ENCODE measurements around the gene KIF21B.

Gene KIF21B

GRCh38 chr1:201060586-201060985, 37.1 kb upstream of the KIF21B start:
- Histone ChIP-seq H2AFZ (ENCODE audit: low read depth, low read length) (no peak overlapping the region), H3K9ac (ENCODE audit: low read length) (no peak overlapping the region), H3K27me3 (ENCODE audit: low read depth, low read length) (peaks cover 12% of the 10 kb centered on the region), H3K36me3 (replicated peaks; ENCODE audit: low read depth, low read length) (no peaks in the 10 kb centered on the region), H3K4me2 (ENCODE audit: low read length) (no peak overlapping the region), H3K79me2 (ENCODE audit: low read length) (no peaks in the 10 kb centered on the region), H4K20me1 (ENCODE audit: insufficient read depth, low read length) (no peaks in the 10 kb centered on the region), H3K4me1 (ENCODE audit: low read length) (peaks cover 25% of the 10 kb centered on the region), H3K27ac (ENCODE audit: low read length) (no peak overlapping the region), H3K9me3 (ENCODE audit: insufficient read depth, low read length) (no peaks in the 10 kb centered on the region), H3K4me3 (ENCODE audit: low read length) (no peak overlapping the region)
- TF ChIP-seq CTCF (IDR thresholded peaks at IDR 0.05; ENCODE audit: low read depth, low read length) = no peak
- no peak for TF ChIP-seq EZH2phosphoT487 (IDR thresholded peaks at IDR 0.05; ENCODE audit: low read depth)

DNA sequence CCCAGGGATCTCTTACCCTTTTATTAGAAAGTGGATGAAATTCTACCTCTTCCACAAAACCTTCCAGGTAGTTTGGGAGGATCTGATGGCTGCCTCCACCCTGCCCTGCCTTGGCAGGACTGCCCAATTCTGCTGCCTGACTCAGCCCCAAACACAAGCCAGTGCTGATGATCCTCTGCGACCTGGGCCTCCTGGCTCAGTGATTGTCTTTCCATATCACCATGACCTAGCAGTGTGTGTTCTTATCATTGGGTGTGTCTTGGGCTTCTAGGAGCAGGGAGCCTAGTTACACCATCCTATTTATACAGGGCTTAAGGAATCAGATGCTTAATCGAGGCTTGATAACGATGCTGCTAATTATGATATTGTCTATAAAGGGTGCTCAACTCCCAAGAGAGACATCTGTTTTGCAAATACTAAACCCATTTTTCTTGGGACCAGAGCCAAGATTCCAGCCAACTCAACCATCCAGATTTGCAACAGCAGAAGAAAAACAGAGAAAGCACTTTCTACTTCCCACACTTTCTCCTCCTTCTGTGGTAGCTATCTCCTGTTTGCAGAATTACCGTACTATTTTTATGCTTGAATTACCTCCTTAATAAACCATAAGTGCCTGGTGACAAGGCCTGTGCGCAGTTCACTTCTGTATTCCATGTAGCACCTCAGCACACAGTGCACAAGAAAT, 36.5 kb upstream of the KIF21B start:
- Histone ChIP-seq H3K9me3 (ENCODE audit: insufficient read depth, low read length) (no peaks in the 10 kb centered on the region), H4K20me1 (ENCODE audit: insufficient read depth, low read length) (no peaks in the 10 kb centered on the region), H3K4me1 (ENCODE audit: low read length) (peaks cover 29% of the 10 kb centered on the region), H3K9ac (ENCODE audit: low read length) (no peak overlapping the region), H3K4me3 (ENCODE audit: low read length) (no peak overlapping the region), H3K27me3 (ENCODE audit: low read depth, low read length) (peaks cover 7% of the 10 kb centered on the region), H3K79me2 (ENCODE audit: low read length) (no peaks in the 10 kb centered on the region), H3K36me3 (replicated peaks; ENCODE audit: low read depth, low read length) (no peaks in the 10 kb centered on the region), H3K4me2 (ENCODE audit: low read length) (no peak overlapping the region), H2AFZ (ENCODE audit: low read depth, low read length) (no peak overlapping the region), H3K27ac (ENCODE audit: low read length) (no peak overlapping the region)
- TF ChIP-seq CTCF (IDR thresholded peaks at IDR 0.05; ENCODE audit: low read depth, low read length) (no peak), EZH2phosphoT487 (IDR thresholded peaks at IDR 0.05; ENCODE audit: low read depth) (no peak)

GRCh38 chr1:201059401-201059800, 35.9 kb upstream of the KIF21B start:
- no peaks in the 10 kb centered on the region for H3K79me2 ChIP-seq (ENCODE audit: low read length)
- peaks cover 3% of the 10 kb centered on the region; the same call in 1 of the 2 replicates for H3K27me3 ChIP-seq (ENCODE audit: low read depth, low read length)
- H4K20me1 ChIP-seq (ENCODE audit: insufficient read depth, low read length) = no peaks in the 10 kb centered on the region
- H3K4me3 ChIP-seq (ENCODE audit: low read length) = no peak overlapping the region
- no peaks in the 10 kb centered on the region for H3K36me3 ChIP-seq (replicated peaks; ENCODE audit: low read depth, low read length)
- no peaks in the 10 kb centered on the region for H3K9me3 ChIP-seq (ENCODE audit: insufficient read depth, low read length)
- H3K4me1 ChIP-seq (ENCODE audit: low read length) = peaks cover 29% of the 10 kb centered on the region
- no peak overlapping the region for H3K9ac ChIP-seq (ENCODE audit: low read length)
- H2AFZ ChIP-seq (ENCODE audit: low read depth, low read length) = no peak overlapping the region
- no peak overlapping the region for H3K27ac ChIP-seq (ENCODE audit: low read length)
- no peak for TF ChIP-seq CTCF (IDR thresholded peaks at IDR 0.05; ENCODE audit: low read depth, low read length)
- TF ChIP-seq EZH2phosphoT487 (IDR thresholded peaks at IDR 0.05; ENCODE audit: low read depth) = no peak
- H3K4me2 ChIP-seq (ENCODE audit: low read length) = no peak overlapping the region

DNA sequence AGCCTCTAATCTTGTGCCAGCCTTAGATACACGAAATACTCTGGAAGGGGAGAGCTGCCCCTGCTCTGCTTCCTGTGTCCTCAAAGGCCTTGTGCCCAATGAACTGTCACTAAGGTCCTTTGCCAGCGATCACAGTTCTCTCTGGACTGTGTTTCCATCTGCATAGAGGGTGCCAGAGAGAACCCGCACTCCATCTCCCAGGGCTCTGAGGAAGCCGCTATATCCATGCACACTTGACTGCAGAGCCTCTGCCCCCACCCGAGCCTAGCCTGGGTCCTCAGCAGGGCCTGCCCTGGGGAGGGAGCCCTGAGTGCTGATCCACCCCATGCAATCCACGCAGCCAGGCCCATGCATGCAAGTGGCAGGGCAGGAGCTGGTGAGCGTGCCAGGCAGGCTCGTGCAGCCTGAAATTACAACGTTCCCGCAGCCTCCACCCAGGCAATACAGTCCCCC, 30.6 kb upstream of the KIF21B start:
- no peak overlapping the region for H3K27ac ChIP-seq (ENCODE audit: low read length)
- H4K20me1 ChIP-seq (ENCODE audit: insufficient read depth, low read length) = no peaks in the 10 kb centered on the region
- no peak overlapping the region for H3K4me2 ChIP-seq (ENCODE audit: low read length)
- no peaks in the 10 kb centered on the region for H3K9me3 ChIP-seq (ENCODE audit: insufficient read depth, low read length)
- H3K27me3 ChIP-seq (ENCODE audit: low read depth, low read length) = peaks cover 10% of the 10 kb centered on the region
- H3K79me2 ChIP-seq (ENCODE audit: low read length) = no peaks in the 10 kb centered on the region
- peaks cover 29% of the 10 kb centered on the region for H3K4me1 ChIP-seq (ENCODE audit: low read length)
- H3K9ac ChIP-seq (ENCODE audit: low read length) = no peak overlapping the region
- H3K36me3 ChIP-seq (replicated peaks; ENCODE audit: low read depth, low read length) = no peaks in the 10 kb centered on the region
- no peak overlapping the region for H2AFZ ChIP-seq (ENCODE audit: low read depth, low read length)
- no peak overlapping the region for H3K4me3 ChIP-seq (ENCODE audit: low read length)
- no peak for TF ChIP-seq CTCF (IDR thresholded peaks at IDR 0.05; ENCODE audit: low read depth, low read length)
- no peak for TF ChIP-seq EZH2phosphoT487 (IDR thresholded peaks at IDR 0.05; ENCODE audit: low read depth)

All from OCI-LY3 (cell line).